ENCODE results near the gene RXRG. TPM values are rescaled to one million over a fixed set of nuclear protein-coding genes. Genes with fewer than 3 reads are reported as not detected.

Gene RXRG
- total RNA-seq, 1 experiment from 2014 or later = not detected

GRCh38 chr1:165490175-165490574 lies 45.2 kb upstream of the RXRG start:
- H3K4me2 ChIP-seq (ENCODE audit: low read length) = no peak overlapping the region
- intact Hi-C loops (cut with micrococcal nuclease) = no loop called here
- H3K27ac ChIP-seq (ENCODE audit: low read depth, low read length) = no peak overlapping the region
- no peaks in the 10 kb centered on the region for H3K36me3 ChIP-seq (ENCODE audit: control insufficient read depth in 1 of 2, insufficient read depth in 2 of 2, low read length in 2 of 2)
- ChIA-PET RAD21 (ENCODE audit: low non-redundant PET in 1 of 2, low total read pairs in 2 of 2, uncharacterized antibody in 2 of 2, unreplicated experiment in 2 of 2) (no interaction called here), POLR2A (no interaction called here), CTCF (no interaction called here)
- no peaks in the 10 kb centered on the region for H3K9me2 ChIP-seq (ENCODE audit: insufficient read depth)
- TF ChIP-seq TCF7L2 (IDR thresholded peaks at IDR 0.05; ENCODE audit: borderline replicate concordance, extremely low read depth, insufficient read depth, insufficient read length) (no peak), MAX (IDR thresholded peaks at IDR 0.05) (no peak), YY1 (IDR thresholded peaks at IDR 0.05; ENCODE audit: extremely low read depth, insufficient replicate concordance, low read depth, low read length) (no peak), SRF (IDR thresholded peaks at IDR 0.05; ENCODE audit: low read depth) (no peak), POLR2A (IDR thresholded peaks at IDR 0.05; ENCODE audit: borderline replicate concordance, extremely low read depth, insufficient read depth, insufficient read length) (no peak), POLR2AphosphoS5 (IDR thresholded peaks at IDR 0.05; ENCODE audit: low read depth, low read length) (no peak), SP1 (IDR thresholded peaks at IDR 0.05; ENCODE audit: low read depth) (no peak), SIN3A (IDR thresholded peaks at IDR 0.05; ENCODE audit: low read depth) (no peak), ZBTB33 (IDR thresholded peaks at IDR 0.05; ENCODE audit: extremely low read depth, insufficient replicate concordance, low read length) (no peak), ZFX (IDR thresholded peaks at IDR 0.05) (no peak), CEBPB (IDR thresholded peaks at IDR 0.05; ENCODE audit: low read depth) (no peak)
- no TSS peak for BruUV-seq (replicated peaks)
- ATAC-seq (no peak), DNase-seq (ENCODE audit: low read depth, low spot score) (no peak)
- H2AFZ ChIP-seq (ENCODE audit: low read depth, low read length, poor library complexity, severe bottlenecking) = no peak overlapping the region
- no peaks in the 10 kb centered on the region for H3K9me3 ChIP-seq (ENCODE audit: control insufficient read depth in 1 of 2, insufficient read depth in 1 of 2, low read depth in 1 of 2, low read length in 2 of 2)
- H3K9ac ChIP-seq (ENCODE audit: low read length) = no peak overlapping the region
- H3K4me3 ChIP-seq (replicated peaks in 1 of 2; ENCODE audit: low read depth in 1 of 2, low read length in 2 of 2) = no peak overlapping the region
- no peaks in the 10 kb centered on the region for H3K4me1 ChIP-seq (ENCODE audit: control insufficient read depth in 1 of 2, insufficient read depth in 2 of 2, low read length in 2 of 2)
- H3K79me2 ChIP-seq (ENCODE audit: insufficient read depth, low read length) = no peaks in the 10 kb centered on the region
- H3K27me3 ChIP-seq (ENCODE audit: insufficient read depth, low read length) = peaks cover 42% of the 10 kb centered on the region
- H4K20me1 ChIP-seq (ENCODE audit: insufficient read depth) = no peaks in the 10 kb centered on the region

Measured in HCT116 (cell line).